Activated CD4-positive, alpha-beta T cell treated with anti-CD3 and anti-CD28 coated beads, Interleukin-2, amount 50 U/mL, for 1 hour (primary cell): ENCODE results near the gene CDRT4.
"Not testable (repeated sequence)": the region's sequence is repeated elsewhere in the genome, so short reads cannot be mapped to it uniquely, and the experiment has no call there.

Experiments used
- DNase-seq: peaks from one replicate; pipeline ENCODE4 v3.0.0-alpha.2; 2020

CDRT4 gene

DNA sequence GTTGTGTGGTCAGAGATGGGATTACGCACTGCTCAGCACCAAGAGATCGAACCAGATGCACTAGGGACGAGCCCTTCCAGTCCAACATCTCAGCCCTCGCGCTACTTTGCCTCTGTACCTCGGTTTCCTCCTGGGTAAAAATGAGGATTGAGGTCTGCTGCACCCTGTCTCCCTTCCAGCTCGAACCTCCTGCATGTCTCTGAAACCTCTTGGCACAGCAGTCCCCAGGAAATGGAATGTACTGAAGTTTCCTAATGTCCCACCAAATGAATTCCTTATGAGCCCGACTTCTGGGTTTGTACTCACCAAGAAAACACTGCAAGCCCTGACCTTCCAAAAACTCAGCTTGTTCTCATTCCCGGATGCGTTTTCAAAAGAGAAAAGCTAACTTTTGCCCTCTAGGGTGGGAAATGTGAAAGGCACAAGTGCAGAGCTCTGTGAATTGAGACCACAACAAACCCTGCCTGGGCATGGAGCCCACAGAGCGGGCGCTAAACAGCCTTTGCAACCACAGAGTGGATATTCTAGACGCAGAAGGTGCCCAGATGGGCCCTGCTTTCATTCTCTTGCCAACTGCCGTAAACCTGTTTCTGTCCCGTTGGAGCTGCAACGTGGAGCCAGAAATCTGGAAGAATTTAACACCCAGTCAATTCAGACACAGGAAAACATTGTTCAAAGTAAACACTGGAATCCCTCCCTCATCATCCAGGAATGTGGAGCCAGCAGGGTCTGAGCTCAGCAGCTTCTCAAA is 10.3 kb downstream of the CDRT4 start:
- DNase-seq = no peak

DNA sequence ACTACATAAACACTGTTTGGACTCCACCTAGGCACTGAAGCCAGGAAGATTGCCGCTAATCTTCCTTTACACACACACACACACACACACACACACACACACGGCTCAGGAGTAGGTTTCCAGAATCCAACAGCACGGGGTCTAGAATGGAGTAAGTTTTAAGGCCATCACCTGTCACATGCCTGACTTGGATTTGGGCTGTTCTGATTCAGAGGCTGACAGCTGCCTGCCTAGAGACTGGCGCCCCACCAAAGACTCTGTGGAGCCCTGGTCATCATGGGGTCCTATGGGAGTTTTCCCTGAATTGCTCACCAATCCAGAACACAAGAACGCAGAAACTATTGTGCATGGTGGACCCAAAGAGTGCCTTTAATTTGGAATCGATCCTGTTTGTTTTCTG is 10.9 kb downstream of the CDRT4 start:
- DNase-seq = no peak

DNA sequence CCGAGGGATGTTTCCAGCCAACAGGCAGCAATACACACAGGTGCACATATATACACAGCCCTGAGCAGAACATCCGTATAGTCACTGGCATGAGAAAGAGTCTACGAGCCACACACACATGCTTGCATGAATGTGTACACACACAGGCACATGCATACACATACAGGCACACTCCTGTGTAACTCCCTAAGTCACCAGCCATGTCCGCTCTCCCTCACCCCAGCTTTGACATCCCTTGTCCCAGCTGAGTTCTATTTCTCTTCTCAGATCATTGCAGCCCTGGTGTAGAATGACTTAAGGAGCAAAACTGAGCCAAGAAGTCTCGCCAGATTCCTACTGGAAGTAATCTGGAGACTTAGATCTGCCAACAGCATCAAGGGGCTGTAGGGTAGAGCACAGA is 13.1 kb downstream of the CDRT4 start:
- no peak for DNase-seq

DNA sequence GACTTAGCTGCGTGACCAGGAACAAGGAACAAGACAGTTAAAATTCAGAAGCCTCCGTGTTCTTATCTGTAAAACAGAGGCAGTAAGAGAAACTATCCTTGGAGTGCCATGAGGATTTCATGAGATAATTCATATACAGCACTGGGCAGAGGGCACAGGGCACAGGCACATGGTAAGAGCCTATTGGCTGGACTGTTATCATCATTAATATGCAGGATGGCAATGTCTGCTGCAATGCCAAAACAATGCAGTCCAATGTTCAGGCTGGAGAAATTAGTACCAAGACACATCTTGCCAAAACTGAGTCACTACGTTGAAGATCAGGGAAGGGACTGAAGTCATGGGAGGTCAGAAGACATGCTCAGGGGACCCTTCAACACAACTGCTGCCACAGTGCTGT is 13.6 kb downstream of the CDRT4 start:
- no peak for DNase-seq

DNA sequence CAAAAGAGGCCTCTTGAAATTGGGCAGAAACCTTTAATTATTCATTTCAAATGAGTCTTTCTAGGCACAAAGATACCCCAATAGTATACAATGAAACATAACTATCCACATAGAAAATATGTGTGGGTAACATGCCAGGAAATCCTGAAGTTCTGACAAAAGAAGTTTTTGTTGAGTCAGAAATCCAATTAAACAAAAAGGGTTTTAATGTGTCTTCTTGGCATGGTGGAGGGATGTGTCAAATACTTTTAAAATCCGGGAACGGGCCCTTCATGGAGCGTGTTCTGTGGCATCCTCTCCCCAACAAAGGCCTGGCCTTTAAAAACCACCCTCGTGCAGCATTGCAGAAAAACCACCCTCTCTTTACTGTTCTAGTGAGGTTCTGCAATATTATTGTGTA is 14.2 kb downstream of the CDRT4 start:
- DNase-seq = no peak

DNA sequence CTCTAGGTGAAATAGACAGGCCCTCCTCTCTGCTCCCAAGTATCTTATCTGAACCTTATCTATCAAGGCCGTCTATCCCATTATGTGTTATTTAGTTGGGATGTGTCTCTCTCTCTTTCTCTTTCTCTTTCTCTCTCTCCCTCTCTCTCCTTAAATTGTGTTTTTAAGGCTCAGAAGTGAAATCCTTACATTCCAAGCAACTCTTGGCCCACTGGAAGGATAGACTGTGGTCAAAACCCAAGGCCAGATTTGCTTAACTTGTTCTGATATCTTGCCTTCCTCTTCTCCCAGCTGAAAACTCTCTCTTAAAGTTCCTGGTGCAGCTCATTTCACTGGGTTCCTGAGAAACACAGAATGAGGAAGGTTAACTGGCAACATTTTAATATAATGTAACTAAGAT is 14.7 kb downstream of the CDRT4 start:
- no peak for DNase-seq

DNA sequence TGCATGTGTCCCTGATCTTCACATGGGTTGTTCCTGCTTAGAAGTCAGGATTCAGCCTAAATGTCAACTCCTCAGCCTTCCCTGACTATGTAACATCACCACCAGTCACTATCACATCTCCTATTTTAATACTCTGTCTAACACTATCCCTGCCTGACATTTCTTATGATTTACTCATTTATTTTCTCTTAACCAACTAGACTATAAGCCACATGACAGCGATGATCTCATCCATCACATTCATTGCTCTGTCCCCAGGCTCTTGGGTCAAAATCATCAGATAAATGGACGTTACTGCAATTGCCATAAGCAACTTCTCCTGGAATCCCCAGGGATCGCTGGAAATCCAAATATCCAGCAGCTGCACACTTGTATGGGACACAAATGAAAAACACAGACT is 15.7 kb downstream of the CDRT4 start:
- no peak for DNase-seq

DNA sequence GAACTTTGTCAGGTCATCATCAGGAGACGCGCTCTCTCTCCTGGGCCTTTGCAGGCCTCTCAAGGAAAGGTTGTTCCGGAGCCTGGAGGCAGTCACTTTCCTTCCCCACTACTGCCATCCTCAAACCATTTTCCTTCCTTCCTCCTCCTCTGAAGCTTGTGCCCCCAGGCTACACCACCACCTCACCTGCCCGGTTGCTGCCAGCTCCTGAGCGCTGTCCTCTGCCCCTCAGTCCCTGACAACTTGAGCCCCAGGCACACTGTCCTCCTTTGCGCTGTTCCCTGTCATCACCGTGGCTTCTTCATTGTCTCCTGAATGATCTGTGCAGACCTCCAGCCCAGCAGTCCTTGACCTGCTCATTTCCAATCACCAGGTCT is 18.9 kb downstream of the CDRT4 start:
- no peak for DNase-seq

DNA sequence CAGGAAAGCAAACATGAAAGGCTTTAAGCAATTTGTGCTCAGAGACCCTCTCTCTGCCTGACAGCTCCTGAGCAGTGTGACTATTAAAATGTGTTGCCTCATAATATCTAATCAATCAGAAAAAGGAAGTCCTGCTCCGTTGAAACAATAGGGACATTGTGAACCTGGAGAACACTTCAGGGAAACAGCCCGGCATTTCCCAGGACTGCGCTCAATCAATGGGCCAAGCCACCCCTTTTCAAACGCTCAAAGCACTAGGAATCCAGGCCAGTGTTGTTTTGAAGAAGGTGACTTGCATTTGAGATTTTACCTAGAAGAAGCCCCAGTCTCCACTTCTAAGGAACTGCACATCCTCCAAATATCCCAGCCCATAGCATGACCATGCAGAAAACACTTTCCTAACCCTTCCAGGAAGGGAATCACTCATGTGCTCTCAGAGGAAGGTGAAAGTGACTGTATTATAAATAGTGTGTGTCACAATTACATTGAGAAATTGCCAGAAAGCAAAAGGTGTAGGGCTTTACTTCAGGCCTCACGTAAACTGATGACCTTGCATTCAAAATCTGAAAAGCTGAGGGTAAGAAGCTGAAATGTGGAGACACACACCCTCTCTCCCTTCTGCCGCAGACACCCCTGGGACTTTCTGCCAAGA is 19.4 kb downstream of the CDRT4 start:
- no peak for DNase-seq

DNA sequence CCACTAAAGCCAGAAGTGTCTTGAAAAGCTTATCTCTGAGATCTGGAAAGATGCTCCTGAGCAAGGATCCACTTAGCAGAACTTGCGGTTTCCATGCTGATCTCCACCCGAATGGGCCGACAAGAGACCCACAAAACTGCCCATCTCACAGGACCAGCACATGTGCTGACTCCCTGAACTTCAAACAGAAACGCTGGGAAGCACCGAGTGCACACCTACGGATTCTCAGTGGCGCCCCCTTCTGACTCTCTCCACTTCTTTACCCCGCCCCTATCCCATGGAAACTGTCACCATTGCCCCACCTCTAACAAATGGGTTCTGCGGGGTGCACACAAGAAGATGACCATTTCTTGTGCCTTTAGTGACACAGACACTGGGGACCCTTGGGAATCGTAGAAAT is 21.4 kb downstream of the CDRT4 start:
- no peak for DNase-seq

DNA sequence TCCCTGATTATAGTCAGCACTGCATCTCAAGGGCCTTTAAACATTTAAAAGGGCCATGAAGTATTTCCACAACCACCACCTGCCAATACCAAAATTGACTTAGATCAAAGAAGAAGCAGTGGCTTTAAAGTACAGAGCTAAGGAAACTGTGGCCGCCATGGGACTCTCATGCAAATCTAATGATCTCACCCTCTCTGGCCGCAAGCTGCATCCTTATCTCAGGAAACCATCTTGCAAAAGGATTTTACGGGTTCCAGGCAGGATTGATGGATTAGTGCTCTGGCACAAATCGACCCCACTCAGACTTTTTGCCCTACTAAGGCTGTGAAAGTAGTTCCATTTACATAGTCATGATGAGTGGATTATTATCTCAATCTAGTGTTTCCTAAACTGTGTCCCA is 22.6 kb downstream of the CDRT4 start:
- no peak for DNase-seq

DNA sequence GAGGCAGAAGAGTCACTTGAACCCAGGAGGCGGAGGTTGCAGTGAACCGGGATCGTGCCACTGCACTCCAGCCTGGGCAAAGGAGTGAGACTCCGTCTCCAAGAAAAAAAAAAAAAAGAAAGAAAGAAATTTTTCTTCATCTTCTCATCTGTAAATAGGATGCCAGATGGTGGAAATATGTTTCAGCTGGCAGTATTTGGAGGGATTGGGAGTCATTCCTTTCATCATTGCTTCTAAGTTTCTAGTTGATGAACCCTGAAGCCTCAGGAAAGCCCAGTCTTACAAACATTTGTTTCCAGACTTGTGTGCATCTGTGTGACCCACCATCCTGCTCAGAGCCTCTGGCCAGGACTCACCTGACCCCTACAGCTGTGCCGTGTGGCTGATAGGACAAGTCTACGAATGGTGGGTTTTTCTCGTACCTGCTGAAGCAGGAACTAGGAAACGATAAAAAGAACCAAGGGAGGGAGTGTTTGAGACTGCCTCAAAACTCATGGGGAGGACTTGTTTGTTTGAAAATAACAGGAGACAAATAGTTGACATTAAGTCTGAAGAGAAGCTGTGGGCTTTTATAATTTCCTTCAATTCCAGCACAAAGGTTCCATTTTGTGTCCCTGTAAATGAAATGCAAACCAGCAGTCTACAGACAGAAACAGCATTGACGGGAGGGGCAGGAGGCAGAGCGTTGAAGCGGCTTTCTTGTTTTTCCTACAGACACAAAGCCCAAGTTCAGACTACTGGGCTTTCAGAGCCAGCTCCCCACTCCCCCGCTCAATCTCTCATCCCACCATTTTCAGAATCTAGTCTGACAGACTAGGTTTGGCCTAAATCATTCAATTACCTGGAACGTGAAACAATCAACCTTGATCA is 24.9 kb downstream of the CDRT4 start:
- no peak for DNase-seq

DNA sequence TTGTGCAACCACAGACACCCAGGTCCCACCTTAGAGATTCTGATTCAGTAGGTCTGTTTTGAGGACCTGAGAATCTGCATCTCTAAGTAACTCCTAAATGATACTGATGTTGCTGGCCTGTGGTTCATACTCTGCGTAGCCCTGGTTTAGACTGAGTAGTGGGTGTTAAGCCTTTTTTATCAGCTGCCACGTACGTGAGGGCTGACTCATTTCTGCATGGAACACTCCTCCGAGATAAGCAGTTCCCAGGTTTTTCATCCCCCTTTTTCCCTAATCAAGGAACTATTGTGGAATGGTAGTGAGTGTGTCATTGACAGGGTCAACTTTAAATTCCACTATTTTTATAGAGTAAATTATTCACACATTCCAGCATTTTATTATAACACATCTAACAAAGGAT is 26.1 kb downstream of the CDRT4 start:
- no peak for DNase-seq

DNA sequence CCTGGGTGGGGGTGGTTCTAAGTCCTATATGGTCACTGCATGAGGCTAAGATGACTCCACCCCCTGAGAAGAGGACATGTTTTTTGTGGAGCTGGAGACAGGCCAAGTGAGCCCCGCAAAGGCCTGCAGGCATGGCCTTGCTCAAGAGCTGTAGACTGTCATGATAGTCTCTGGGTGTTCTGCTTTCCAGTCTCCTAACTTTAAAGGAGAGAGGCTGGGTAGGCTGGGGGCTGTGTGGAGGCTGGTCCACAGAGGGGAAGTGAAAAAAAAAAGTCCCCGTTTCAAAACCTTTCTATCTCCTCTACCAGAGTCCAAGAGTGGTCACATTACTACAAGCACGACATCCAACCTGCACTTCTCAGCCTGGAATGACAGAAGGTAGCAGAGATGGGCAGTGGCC is 27.1 kb downstream of the CDRT4 start:
- DNase-seq = no peak

DNA sequence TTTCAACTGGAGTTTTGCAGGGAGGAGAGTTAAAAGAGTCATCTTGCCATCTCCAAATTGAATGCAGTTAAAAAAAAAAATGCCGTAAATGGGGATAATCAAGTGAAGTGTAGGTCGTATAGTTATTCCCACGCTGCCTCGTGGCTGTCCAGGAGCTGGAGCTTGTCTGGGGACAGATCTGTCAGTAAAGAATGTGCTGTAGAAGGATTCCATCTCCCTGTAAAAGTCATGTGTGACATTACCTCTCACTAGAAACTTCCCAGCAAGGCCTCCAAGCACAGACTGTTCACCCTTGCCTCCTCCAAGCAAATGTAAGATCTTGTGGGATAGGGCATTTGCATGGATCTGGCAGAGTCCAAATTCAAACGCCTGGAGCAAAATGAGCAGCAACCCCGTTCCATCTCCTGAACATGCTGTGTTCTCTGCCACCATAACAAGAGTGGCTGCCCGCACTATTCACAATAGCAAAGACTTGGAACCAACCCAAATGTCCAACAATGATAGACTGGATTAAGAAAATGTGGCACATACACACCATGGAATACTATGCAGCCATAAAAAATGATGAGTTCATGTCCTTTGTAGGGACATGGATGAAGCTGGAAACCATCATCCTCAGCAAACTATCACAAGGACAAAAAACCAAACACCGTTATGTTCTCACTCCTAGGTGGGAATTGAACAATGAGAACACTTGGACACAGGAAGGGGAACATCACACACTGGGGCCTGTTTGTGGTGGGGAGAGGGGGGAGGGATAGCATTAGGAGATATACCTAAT is 28.0 kb downstream of the CDRT4 start:
- DNase-seq = not testable (repeated sequence)

DNA sequence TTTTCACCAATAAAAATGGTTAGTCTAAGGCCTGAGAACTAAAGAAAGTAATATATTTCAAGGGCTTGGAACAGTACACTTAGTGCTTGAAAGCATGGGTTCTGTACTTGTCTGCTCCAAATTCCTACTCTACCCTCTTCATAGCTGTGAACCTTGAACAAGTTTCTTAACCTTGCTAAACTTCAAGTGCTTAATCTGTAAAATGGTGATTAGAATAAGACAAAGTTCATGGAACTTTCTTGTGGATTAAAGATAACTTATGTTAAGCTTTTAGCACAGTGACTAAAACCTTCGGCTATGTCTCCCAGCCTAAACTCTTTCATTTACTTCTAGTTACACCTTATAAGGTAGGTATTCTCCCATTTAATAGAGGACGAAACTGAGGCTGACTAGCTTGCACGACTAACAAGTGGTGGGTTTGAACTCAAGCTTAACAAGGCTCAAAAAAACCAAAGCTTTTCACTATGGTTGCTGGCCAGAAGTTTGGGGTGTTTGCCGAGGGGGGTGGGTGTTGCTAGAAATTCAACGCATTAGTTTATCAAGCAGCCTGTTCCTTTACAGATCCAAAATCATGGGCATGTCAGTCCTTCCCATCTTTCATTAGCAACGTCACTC is 28.8 kb downstream of the CDRT4 start:
- no peak for DNase-seq

DNA sequence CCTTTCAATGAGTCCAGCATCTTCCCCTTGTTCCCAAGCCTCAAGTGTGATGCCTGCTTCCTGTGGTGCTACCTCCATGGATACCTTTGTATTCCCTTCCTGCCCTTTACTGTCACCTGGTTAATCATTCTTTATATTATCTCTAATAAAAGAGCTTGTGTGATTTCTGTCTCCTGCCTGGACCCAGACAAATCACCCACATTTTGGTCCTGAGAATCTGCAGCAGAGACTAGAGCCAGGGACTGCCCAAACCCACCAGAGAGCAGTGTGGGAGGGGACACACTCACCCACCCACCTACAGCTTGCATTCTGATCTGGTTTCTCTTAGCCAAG is 30.2 kb downstream of the CDRT4 start:
- DNase-seq = no peak

DNA sequence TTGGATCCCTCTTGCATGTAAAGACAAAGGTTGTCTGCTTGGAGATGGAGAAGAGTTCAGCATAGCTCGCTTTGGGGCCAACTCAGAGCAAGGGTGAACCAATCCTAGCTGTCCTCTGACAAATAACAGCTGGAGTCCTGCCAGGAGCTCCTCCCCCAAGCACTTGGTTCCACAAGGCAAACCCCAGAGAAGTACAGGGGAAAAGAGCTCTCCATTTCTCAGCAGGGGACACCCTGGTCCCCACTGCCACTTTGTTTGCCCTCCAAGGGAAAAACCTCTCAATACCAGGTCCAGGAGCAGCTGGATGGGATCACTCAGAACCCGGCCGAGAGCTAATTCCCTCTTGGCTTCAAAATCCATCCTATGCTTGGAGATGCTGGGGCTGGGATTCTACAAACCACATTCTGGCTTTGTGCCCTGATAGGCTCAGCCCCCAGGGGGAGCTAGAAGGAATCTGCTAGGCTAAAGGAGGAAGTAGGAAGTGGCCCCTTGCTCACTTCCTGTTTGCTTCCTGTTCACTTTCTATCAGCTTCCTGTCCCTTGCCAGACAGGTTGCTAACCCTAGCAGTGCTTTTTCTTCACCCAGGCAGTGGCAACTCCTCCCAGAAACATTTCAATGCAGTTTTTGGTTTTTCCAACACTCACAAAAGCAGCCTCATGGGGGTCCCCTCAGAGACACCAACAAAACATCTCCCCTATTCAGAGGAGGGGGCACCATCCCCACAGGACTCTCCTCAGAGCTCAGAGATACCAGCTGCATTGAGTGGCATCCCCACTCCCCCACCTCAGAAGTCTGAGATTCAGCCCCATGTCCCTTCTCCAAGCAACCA is 30.7 kb downstream of the CDRT4 start:
- no peak for DNase-seq

DNA sequence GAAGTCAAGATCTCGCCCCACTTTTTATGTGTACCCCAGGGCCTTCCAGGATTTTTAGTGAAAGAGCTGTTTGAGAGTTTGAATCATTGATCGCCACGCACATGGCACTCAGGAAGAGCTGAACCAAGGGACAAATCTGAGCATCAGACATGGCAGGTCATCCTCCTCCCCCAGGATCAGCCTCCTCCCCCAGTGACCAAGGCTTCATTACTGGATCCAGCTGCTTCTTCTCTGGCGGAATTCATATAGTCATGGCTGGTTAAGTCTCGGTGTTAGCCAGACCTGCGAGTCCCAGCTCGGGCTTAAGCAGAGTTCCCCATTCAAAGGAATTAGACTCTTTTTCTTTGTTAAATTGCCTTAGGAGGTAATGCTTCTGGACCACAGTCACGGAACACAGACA is 32.5 kb downstream of the CDRT4 start:
- DNase-seq = no peak

DNA sequence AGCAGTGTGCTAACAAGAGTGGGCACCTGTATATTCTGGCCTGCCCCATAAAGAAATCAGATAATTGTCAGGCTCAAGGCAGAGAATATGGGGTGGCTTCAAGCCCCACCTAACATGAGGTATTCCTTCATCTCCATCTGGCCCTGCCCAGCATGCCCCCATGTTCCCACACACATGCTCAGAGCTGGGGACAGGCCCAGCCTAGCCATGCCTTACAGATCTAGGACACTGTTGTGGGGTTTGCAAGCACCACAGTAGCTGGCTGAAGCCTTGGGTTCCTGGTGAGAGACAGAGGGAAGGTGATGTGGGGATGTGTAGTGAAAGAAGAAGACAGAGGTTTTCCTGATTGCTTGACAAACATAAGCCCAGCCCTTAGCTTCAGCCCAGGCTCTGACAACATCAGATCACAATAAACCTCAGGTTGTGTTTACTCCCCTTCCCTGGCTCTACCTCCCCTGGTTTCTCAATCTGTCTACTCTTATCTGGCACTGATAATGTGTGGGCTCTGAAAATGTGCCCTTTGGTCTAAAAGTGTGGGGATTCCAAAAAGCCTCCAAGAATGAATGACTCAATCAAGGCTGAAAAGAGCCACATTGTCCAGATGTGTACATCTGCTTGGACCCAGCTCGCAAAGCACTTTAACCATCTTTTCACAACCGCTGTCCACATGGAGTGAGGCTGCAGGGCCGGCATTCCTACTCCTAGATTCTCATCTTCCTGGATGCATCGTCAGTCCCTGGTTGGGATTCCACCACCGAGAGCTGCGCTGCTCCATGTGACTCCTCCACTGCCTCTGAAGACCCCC is 34.4 kb downstream of the CDRT4 start:
- no peak for DNase-seq

DNA sequence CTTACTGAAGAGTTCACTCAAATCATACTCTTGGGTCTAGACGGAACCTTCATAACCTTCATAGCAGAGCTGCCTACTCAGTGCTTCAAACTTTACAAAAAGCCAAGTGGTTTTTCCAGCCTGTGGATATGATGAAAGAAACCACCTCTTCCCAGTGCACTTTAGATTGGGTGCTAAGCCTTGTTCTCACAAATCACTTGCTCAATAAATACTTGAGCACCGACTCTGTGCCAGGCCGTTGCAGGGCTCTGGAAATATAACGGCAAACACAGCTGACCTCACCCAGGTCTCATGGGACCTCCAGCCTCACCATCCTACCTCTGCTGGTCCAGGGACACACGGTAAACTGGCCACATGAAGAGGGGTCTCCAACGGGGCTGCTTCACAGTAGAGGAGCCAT is 35.7 kb downstream of the CDRT4 start:
- DNase-seq = no peak
